ENCODE measurements around the gene PTPRM.

PTPRM gene

GRCh38 chr18:8319798-8320489 is 752.8 kb downstream of the PTPRM start:
- H3K36me3 ChIP-seq = peaks cover 0 to 10% (median 0%) of the 10 kb centered on the region in 3 donors
- H3K9me3 ChIP-seq = no peaks in the 10 kb centered on the region
- TF ChIP-seq, protein P1, sequence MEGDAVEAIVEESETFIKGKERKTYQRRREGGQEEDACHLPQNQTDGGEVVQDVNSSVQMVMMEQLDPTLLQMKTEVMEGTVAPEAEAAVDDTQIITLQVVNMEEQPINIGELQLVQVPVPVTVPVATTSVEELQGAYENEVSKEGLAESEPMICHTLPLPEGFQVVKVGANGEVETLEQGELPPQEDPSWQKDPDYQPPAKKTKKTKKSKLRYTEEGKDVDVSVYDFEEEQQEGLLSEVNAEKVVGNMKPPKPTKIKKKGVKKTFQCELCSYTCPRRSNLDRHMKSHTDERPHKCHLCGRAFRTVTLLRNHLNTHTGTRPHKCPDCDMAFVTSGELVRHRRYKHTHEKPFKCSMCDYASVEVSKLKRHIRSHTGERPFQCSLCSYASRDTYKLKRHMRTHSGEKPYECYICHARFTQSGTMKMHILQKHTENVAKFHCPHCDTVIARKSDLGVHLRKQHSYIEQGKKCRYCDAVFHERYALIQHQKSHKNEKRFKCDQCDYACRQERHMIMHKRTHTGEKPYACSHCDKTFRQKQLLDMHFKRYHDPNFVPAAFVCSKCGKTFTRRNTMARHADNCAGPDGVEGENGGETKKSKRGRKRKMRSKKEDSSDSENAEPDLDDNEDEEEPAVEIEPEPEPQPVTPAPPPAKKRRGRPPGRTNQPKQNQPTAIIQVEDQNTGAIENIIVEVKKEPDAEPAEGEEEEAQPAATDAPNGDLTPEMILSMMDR (IDR thresholded peaks at IDR 0.05) = no peak
- H3K27me3 ChIP-seq = no peaks in the 10 kb centered on the region
- H3K27ac ChIP-seq = no peak overlapping the region
- H3K4me1 ChIP-seq = no peaks in the 10 kb centered on the region
- intact Hi-C loops (cut with DNase I; ENCODE audit: low total_unique reads) = no loop called here
- H3K4me3 ChIP-seq = no peak overlapping the region
- DNase-seq = no peak

DNA sequence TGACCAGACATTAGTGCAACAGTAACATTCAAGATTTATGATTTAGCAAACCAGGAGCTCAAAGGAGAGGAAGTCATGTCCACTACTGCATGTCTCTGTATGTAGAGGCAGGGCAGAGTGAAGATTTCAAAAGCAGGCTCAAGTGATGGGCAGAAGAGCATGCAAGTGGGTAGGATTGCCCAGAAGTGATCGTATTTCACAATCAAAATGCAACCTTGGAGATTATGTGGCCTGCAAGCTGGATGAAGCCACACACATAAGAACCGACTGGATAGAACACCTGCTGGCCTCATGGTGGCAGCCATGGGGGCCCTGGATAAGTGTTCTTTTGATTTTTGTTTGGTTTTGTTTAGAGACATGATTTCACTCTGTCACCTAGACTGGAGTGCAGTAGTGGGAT is 755.4 kb downstream of the PTPRM start:
- DNase-seq = no peak
- intact Hi-C loops (cut with DNase I; ENCODE audit: low total_unique reads) = no loop called here

DNA sequence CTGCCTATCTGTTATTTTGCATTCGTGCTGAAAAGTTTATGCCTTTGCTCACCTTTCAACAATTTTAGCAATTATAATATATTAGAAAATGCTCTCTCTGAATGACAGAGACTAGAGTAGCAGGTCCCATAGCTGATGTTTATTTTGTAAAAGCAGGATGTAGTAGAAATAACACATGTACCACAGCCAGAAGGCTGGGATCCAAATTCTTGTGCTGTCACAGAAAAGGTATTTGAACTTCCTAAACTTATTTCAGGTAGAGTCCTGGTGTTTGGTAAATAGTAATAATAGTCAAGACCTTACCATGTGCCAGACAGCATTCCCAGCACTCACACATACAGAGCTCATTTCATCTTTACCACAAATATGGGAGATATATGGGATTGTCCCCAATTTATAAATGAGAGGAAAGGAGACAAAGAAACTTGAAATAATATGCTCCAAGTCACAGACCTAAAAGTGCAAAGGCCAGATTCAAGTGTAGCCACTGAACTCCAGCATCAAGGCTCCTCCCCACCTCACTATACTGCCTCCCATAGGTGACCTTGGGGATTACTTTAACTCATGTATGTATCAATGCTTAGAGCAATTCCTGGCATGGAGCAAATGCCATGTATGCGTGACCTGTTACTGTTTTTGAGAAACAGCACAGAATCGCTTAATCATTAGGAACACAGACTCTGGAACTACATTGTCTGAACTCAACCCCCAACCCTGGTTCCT is 757.4 kb downstream of the PTPRM start:
- TF ChIP-seq, protein P1 (IDR thresholded peaks at IDR 0.05) = no peak
- Histone ChIP-seq H3K27ac (no peak overlapping the region), H3K27me3 (no peaks in the 10 kb centered on the region), H3K4me1 (peaks cover 0 to 27% (median 8%) of the 10 kb centered on the region in 4 donors), H3K36me3 (peaks cover 0 to 4% (median 0%) of the 10 kb centered on the region in 3 donors), H3K4me3 (no peak overlapping the region), H3K9me3 (no peaks in the 10 kb centered on the region)
- DNase-seq = no peak
- intact Hi-C loops (cut with DNase I; ENCODE audit: low total_unique reads) = no loop called here

More for the DNA sequence above, 755.4 kb downstream of the PTPRM start:
- Histone ChIP-seq H3K36me3 (peaks cover 0 to 4% (median 0%) of the 10 kb centered on the region in 3 donors), H3K4me3 (no peak overlapping the region), H3K9me3 (no peaks in the 10 kb centered on the region), H3K27me3 (no peaks in the 10 kb centered on the region), H3K27ac (no peak overlapping the region), H3K4me1 (peaks cover 0 to 7% (median 5%) of the 10 kb centered on the region in 4 donors)
- TF ChIP-seq, protein P1 (IDR thresholded peaks at IDR 0.05) = no peak

DNA sequence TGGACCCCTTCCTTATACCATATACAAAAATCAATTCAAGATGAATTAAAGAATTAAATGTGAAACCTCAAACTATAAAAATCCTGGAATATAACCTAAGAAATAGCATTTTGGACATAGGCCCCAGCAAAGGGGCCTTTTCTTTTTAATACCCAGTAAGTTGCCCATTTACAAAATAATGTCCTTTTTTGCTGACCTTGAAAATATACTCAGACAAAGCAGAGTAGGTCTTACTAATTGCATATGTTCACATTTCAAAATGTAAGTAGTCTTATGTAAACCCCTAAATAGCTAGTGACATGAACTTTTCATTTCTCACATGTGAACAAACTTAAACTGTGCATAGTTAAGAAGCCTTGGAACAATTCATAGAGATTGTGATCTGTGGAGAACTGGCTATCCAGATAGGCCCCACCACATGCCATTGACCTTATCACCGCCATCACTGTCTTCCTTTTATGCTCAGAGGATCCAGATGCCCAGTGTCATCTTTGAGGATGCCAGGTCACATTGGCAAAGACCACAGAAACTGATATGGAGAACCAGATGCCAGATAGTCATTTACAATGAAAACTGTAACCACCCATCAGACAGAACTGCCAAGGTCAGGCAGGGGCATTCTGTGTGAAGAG is 759.8 kb downstream of the PTPRM start:
- DNase-seq = no peak
- Histone ChIP-seq H3K27me3 (no peaks in the 10 kb centered on the region), H3K4me1 (peaks cover 0 to 29% (median 9%) of the 10 kb centered on the region in 4 donors), H3K4me3 (no peak overlapping the region), H3K9me3 (no peaks in the 10 kb centered on the region), H3K27ac (no peak overlapping the region), H3K36me3 (peaks cover 0 to 4% (median 0%) of the 10 kb centered on the region in 3 donors)
- TF ChIP-seq, protein P1 (IDR thresholded peaks at IDR 0.05) = no peak
- intact Hi-C loops (cut with DNase I; ENCODE audit: low total_unique reads) = no loop called here

DNA sequence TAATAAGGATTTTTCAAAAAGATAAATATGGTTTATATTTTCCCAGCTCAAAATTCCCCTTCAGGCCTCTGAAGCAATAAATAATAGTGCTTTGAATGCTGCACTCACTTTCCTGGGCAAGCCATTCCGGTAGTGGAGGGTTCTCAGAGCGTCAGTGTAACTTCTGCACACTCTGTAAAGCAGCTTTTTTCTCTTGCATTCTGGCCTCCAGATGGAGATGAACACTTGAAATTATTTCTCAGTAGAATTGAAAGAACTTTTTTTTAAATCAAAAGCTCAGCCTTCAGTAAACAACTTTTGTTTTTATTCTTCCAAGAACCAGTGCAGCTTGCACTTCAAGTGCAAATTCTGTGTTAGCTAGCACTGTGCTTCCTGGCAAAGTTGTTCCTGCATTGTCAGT is 761.0 kb downstream of the PTPRM start:
- Histone ChIP-seq H3K4me1 (peaks cover 0 to 29% (median 9%) of the 10 kb centered on the region in 4 donors), H3K9me3 (no peaks in the 10 kb centered on the region), H3K27me3 (no peaks in the 10 kb centered on the region), H3K27ac (no peak overlapping the region), H3K4me3 (no peak overlapping the region), H3K36me3 (no peaks in the 10 kb centered on the region)
- TF ChIP-seq, protein P1 (IDR thresholded peaks at IDR 0.05) = no peak
- DNase-seq = no peak
- intact Hi-C loops (cut with DNase I; ENCODE audit: low total_unique reads) = no loop called here

Data from tibial artery (tissue), 4 donors.